GM19455 (cell line): Measurements from ENCODE around the gene TRPC4AP.
A peak's percentile ranks its signal among the peaks of the same experiment; 100 is the strongest.
"Not testable (repeated sequence)": the region's sequence is repeated elsewhere in the genome, so short reads cannot be mapped to it uniquely, and the experiment has no call there.

Experiments used
- ATAC-seq: cut with Tn5 transposase; IDR thresholded peaks from one replicate; pipeline ENCODE4 v1.9.1; 2021; ENCODE audit not compliant: unreplicated experiment

TRPC4AP gene

GRCh38 chr20:35104685-35105295, 12.2 kb upstream of the TRPC4AP start:
- no peak for ATAC-seq

- no peak for ATAC-seq
These were observed 9.0 kb upstream of the TRPC4AP start for GRCh38 chr20:35101620-35102019.

GRCh38 chr20:35093267-35093884, 769 bp upstream of the TRPC4AP start:
- no peak for ATAC-seq

GRCh38 chr20:35091816-35092523, 637 bp downstream of the TRPC4AP start:
- ATAC-seq, result peak; percentile 22

- ATAC-seq, result no peak
These were observed 4.1 kb downstream of the TRPC4AP start for GRCh38 chr20:35088231-35089145.

GRCh38 chr20:35087791-35088190, 4.8 kb downstream of the TRPC4AP start:
- ATAC-seq, result no peak

- no peak for ATAC-seq
These were observed 5.3 kb downstream of the TRPC4AP start for GRCh38 chr20:35087355-35087754.

- ATAC-seq, result no peak
These were observed 7.0 kb downstream of the TRPC4AP start for GRCh38 chr20:35085477-35086225.

GRCh38 chr20:35084998-35085397, 7.6 kb downstream of the TRPC4AP start:
- ATAC-seq, result no peak

- ATAC-seq, result not testable (repeated sequence)
These were observed 12.3 kb downstream of the TRPC4AP start for GRCh38 chr20:35080348-35080642.

GRCh38 chr20:35079472-35080347, 12.9 kb downstream of the TRPC4AP start:
- no peak for ATAC-seq

GRCh38 chr20:35077872-35078271, 14.7 kb downstream of the TRPC4AP start:
- ATAC-seq, result no peak

- no peak for ATAC-seq
These were observed 15.3 kb downstream of the TRPC4AP start for GRCh38 chr20:35077341-35077740.

- not testable (repeated sequence) for ATAC-seq
These were observed 21.0 kb downstream of the TRPC4AP start for GRCh38 chr20:35071436-35072153.

GRCh38 chr20:35066194-35066593, 26.4 kb downstream of the TRPC4AP start:
- ATAC-seq, result no peak

GRCh38 chr20:35065181-35065580, 27.4 kb downstream of the TRPC4AP start:
- ATAC-seq, result no peak

GRCh38 chr20:35063168-35063567, 29.4 kb downstream of the TRPC4AP start:
- no peak for ATAC-seq

GRCh38 chr20:35062478-35062877, 30.1 kb downstream of the TRPC4AP start:
- no peak for ATAC-seq

- ATAC-seq, result no peak
These were observed 32.4 kb downstream of the TRPC4AP start for GRCh38 chr20:35060168-35060567.
